HepG2 (cell line): ENCODE results near the gene HSPA5. TPM values are rescaled to one million over a fixed set of nuclear protein-coding genes. Genes with fewer than 3 reads are reported as not detected.
A peak's percentile ranks its signal among the peaks of the same experiment; 100 is the strongest.

Experiments
- CREB1 ChIP-seq, 2 experiments: fragments of 450-650 bp in 1 of 2; IDR thresholded peaks; 2 replicates each; pipeline ENCODE4 v1.6.1; 2016 to 2017; ENCODE audit warnings: control low read depth in 1 of 2, mild to moderate bottlenecking in 1 of 2, missing compliant biosample characterization in 1 of 2, missing genetic modification characterization in 1 of 2
- FOXC1 ChIP-seq: sonication (generic); formaldehyde crosslinking; IDR thresholded peaks from 2 replicates; pipeline ENCODE4 v1.8.0; 2022; ENCODE audit warnings: mild to moderate bottlenecking, missing genetic modification reagents, borderline replicate concordance
- MXI1 ChIP-seq: IDR thresholded peaks from 3 replicates; pipeline ENCODE4 v1.6.1; 2012; ENCODE audit warnings: low read depth, low read length, inconsistent platforms, borderline replicate concordance
- RCOR2 ChIP-seq: IDR thresholded peaks from 2 replicates; pipeline ENCODE4 v1.6.1; 2016; ENCODE audit warnings: missing biosample characterization, missing genetic modification reagents
- TCF12 ChIP-seq, 2 experiments: fragments of 450-650 bp in 1 of 2; sonication (generic) in 1 of 2; formaldehyde crosslinking in 1 of 2; IDR thresholded peaks; 2 replicates each; pipeline versions ENCODE4 v1.6.1 to v1.8.0; 2017 to 2022; ENCODE audit warnings: antibody characterized with exemption in 1 of 2, mild to moderate bottlenecking in 1 of 2, missing genetic modification reagents in 1 of 2, moderate library complexity in 1 of 2
- TGIF2 ChIP-seq: IDR thresholded peaks from 2 replicates; pipeline ENCODE4 v1.6.1; 2016; ENCODE audit warnings: control low read depth, missing compliant biosample characterization
- TIGD3 ChIP-seq: sonication (generic); formaldehyde crosslinking; IDR thresholded peaks from 2 replicates; pipeline ENCODE4 v1.5.1; 2020; ENCODE audit warnings: mild to moderate bottlenecking, missing genetic modification reagents, borderline replicate concordance
- ZBTB46 ChIP-seq: sonication (generic); formaldehyde crosslinking; IDR thresholded peaks from 2 replicates; pipeline ENCODE4 v1.4.0; 2020; ENCODE audit warnings: mild to moderate bottlenecking, missing genetic modification reagents, borderline replicate concordance
- ZNF251 ChIP-seq: sonication (generic); formaldehyde crosslinking; IDR thresholded peaks from 2 replicates; pipeline ENCODE4 v1.9.0; 2021; ENCODE audit warnings: mild to moderate bottlenecking, missing genetic modification reagents
- ZNF281 ChIP-seq: sonication (generic); formaldehyde crosslinking; IDR thresholded peaks from 2 replicates; pipeline ENCODE4 v1.4.0; 2020; ENCODE audit warnings: missing genetic modification reagents, borderline replicate concordance
- ZNF564 ChIP-seq: sonication (generic); formaldehyde crosslinking; IDR thresholded peaks from 2 replicates; pipeline ENCODE4 v1.8.1; 2023; ENCODE audit warnings: mild to moderate bottlenecking, missing genetic modification reagents
- ZNF567 ChIP-seq: sonication (generic); formaldehyde crosslinking; IDR thresholded peaks from 2 replicates; pipeline ENCODE4 v1.8.1; 2023; ENCODE audit warnings: mild to moderate bottlenecking, missing genetic modification reagents, borderline replicate concordance
- ZNF605 ChIP-seq: sonication (generic); formaldehyde crosslinking; IDR thresholded peaks from 2 replicates; pipeline ENCODE4 v1.8.0; 2022; ENCODE audit warnings: mild to moderate bottlenecking, missing genetic modification reagents
- ZNF709 ChIP-seq: sonication (generic); formaldehyde crosslinking; IDR thresholded peaks from 2 replicates; pipeline ENCODE4 v1.5.0; 2020; ENCODE audit warnings: mild to moderate bottlenecking, missing genetic modification reagents
- ZNF749 ChIP-seq: sonication (generic); formaldehyde crosslinking; IDR thresholded peaks from 2 replicates; pipeline ENCODE4 v1.8.0; 2022; ENCODE audit warnings: mild to moderate bottlenecking, missing genetic modification reagents, moderate library complexity, borderline replicate concordance
- ZNF879 ChIP-seq: sonication (generic); formaldehyde crosslinking; IDR thresholded peaks from 2 replicates; pipeline ENCODE4 v1.8.1; 2023; ENCODE audit warnings: missing genetic modification reagents
- polyA plus RNA-seq, 8 experiments: library from polyadenylated mRNA; depleted of rRNA in 3 of 8; stranded (reverse) in 7 of 8; unstranded in 1 of 8; fragments of >200 nt; fragmentation: Illumina TruSeq in 4 of 8; extraction: Trizol in 4 of 8; gene quantifications; 2 replicates each; pipeline versions ENCODE4 v1.2.1 to v1.2.3, GENCODE V29; 2011 to 2016; ENCODE audit warnings: low read depth in 4 of 8, missing spikeins in 1 of 8, mixed read lengths in 1 of 8; ENCODE audit not compliant: insufficient read depth in 1 of 8
- total RNA-seq, 5 experiments: library from RNA; depleted of rRNA; stranded (reverse); fragments of >200 nt; fragmentation: Illumina TruSeq; extraction: Trizol; gene quantifications; 2 replicates each; pipeline ENCODE4 v1.2.3, GENCODE V29; 2016; ENCODE audit warnings: low read depth in 1 of 5
- TF ChIP-seq, protein P1 (sequence below): sonication (generic); formaldehyde crosslinking; IDR thresholded peaks from 2 replicates; pipeline ENCODE4 v1.4.0; 2020; ENCODE audit warnings: mild to moderate bottlenecking, missing genetic modification reagents
- TF ChIP-seq, protein P2 (sequence below): sonication (generic); formaldehyde crosslinking; IDR thresholded peaks from 2 replicates; pipeline ENCODE4 v1.4.0; 2020; ENCODE audit warnings: mild to moderate bottlenecking, missing genetic modification reagents
- TF ChIP-seq, protein P3 (sequence below): sonication (generic); formaldehyde crosslinking; IDR thresholded peaks from 2 replicates; pipeline ENCODE4 v1.8.0; 2022; ENCODE audit warnings: missing genetic modification reagents, mild to moderate bottlenecking, inconsistent platforms, borderline replicate concordance

HSPA5 gene
- total and polyA plus RNA-seq, 2 of the 13 experiments (the other 11 are each of a cell fraction or from before 2014, with no cell fraction given): 201 to 206 TPM

GRCh38 chr9:125240649-125240999 is 519 bp downstream of the HSPA5 start (continued):
- TF ChIP-seq ZBTB46 (CRISPR knock-in tag) (peak; percentile 27; the same call in 1 of the 2 replicates), TGIF2 (CRISPR knock-in tag) (peak; percentile 41; the same call in 1 of the 2 replicates), ZNF605 (peak; percentile 52; the same call in 1 of the 2 replicates), ZNF879 (CRISPR knock-in tag) (peak; percentile 65; the same call in 1 of the 2 replicates), FOXC1 (CRISPR knock-in tag) (peak; percentile 60; the same call in 1 of the 2 replicates), TIGD3 (no peak), RCOR2 (CRISPR knock-in tag) (no peak), ZNF709 (peak; percentile 51; the same call in 1 of the 2 replicates), ZNF567 (CRISPR knock-in tag) (peak; percentile 36; the same call in 1 of the 2 replicates), CREB1 (IDR thresholded peaks at IDR 0.05) (no peak), CREB1 (CRISPR knock-in tag; IDR thresholded peaks at IDR 0.05) (0 out of 2 replicates have a peak, but pooled peaks have one; percentile 5), ZNF251 (CRISPR knock-in tag) (0 out of 2 replicates have a peak, but pooled peaks have one; percentile 6), MXI1 (peak; percentile 70; the same call in 1 of the 3 replicates), ZNF749 (CRISPR knock-in tag) (0 out of 2 replicates have a peak, but pooled peaks have one; percentile 29), TCF12 (IDR thresholded peaks at IDR 0.05) (no peak), TCF12 (CRISPR knock-in tag; IDR thresholded peaks at IDR 0.05) (0 out of 2 replicates have a peak, but pooled peaks have one; percentile 16), ZNF281 (CRISPR knock-in tag) (no peak), ZNF564 (CRISPR knock-in tag) (0 out of 2 replicates have a peak, but pooled peaks have one; percentile 15)
- TF ChIP-seq, protein P1, sequence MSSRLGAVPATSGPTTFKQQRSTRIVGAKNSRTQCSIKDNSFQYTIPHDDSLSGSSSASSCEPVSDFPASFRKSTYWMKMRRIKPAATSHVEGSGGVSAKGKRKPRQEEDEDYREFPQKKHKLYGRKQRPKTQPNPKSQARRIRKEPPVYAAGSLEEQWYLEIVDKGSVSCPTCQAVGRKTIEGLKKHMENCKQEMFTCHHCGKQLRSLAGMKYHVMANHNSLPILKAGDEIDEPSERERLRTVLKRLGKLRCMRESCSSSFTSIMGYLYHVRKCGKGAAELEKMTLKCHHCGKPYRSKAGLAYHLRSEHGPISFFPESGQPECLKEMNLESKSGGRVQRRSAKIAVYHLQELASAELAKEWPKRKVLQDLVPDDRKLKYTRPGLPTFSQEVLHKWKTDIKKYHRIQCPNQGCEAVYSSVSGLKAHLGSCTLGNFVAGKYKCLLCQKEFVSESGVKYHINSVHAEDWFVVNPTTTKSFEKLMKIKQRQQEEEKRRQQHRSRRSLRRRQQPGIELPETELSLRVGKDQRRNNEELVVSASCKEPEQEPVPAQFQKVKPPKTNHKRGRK (CRISPR knock-in tag): 0 out of 2 replicates have a peak, but pooled peaks have one; percentile 59
- TF ChIP-seq, protein P2, sequence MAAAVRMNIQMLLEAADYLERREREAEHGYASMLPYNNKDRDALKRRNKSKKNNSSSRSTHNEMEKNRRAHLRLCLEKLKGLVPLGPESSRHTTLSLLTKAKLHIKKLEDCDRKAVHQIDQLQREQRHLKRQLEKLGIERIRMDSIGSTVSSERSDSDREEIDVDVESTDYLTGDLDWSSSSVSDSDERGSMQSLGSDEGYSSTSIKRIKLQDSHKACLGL (CRISPR knock-in tag): peak; percentile 90; the same call in 1 of the 2 replicates
- TF ChIP-seq, protein P3, sequence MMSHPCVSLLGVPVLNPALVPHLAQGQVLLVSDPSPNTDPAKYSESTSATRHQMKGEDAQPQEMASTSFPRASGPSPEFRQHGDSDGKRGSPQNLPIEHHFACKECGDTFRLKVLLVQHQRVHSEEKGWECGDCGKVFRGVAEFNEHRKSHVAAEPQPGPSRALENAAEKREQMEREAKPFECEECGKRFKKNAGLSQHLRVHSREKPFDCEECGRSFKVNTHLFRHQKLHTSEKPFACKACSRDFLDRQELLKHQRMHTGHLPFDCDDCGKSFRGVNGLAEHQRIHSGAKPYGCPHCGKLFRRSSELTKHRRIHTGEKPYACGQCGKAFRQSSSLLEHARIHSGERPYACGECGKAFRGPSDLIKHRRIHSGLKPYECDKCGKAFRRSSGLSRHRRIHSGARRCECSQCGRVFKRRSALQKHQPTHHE (CRISPR knock-in tag): no peak
